Breast epithelium (tissue), 3 donors: Measurements from ENCODE around the gene ARHGEF4.

Source experiments
- POLR2A ChIP-seq: fragments of 450-650 bp; IDR thresholded peaks from one replicate; pipeline ENCODE4 v1.6.1; 2016; ENCODE audit warnings: antibody characterized with exemption, mild to moderate bottlenecking, moderate library complexity
- POLR2AphosphoS5 ChIP-seq, 3 donors: sonication (generic); formaldehyde crosslinking; IDR thresholded peaks; one replicate each; pipeline ENCODE4 v1.6.1; 2017; ENCODE audit warnings: antibody characterized with exemption in 3 of 3
- TF ChIP-seq, protein P1 (sequence below), 3 donors: fragments of 450-650 bp; IDR thresholded peaks; one replicate each; pipeline ENCODE4 v1.5.1; 2016 to 2017; ENCODE audit warnings: antibody characterized with exemption in 3 of 3, mild to moderate bottlenecking in 3 of 3, moderate library complexity in 3 of 3

DNA sequence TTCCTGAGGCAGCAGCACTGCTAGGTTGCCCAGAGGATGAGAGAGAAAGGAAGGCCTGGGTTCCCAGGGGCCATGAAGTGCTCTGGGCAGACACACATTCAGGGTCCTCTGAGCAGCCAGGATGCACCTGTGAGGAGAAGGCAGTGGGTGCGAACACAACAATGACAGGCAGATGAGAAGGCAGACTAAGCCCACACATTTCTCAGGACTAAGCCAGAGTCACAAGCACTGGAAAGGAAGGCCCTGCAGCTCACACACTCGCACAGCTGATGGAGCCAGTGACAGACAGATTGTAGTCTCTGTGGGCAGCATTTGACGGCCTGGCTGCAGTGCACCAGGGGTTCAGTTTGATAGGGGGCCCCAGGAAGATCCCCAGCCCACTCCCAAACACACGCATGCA lies 61.8 kb downstream of the ARHGEF4 start:
- TF ChIP-seq, protein P1, sequence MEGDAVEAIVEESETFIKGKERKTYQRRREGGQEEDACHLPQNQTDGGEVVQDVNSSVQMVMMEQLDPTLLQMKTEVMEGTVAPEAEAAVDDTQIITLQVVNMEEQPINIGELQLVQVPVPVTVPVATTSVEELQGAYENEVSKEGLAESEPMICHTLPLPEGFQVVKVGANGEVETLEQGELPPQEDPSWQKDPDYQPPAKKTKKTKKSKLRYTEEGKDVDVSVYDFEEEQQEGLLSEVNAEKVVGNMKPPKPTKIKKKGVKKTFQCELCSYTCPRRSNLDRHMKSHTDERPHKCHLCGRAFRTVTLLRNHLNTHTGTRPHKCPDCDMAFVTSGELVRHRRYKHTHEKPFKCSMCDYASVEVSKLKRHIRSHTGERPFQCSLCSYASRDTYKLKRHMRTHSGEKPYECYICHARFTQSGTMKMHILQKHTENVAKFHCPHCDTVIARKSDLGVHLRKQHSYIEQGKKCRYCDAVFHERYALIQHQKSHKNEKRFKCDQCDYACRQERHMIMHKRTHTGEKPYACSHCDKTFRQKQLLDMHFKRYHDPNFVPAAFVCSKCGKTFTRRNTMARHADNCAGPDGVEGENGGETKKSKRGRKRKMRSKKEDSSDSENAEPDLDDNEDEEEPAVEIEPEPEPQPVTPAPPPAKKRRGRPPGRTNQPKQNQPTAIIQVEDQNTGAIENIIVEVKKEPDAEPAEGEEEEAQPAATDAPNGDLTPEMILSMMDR (IDR thresholded peaks at IDR 0.05) = no peak
- TF ChIP-seq POLR2AphosphoS5 (IDR thresholded peaks at IDR 0.05) = no peak
- no peak for TF ChIP-seq POLR2A
